ENCODE results near the gene VPS11.

- TF ChIP-seq CTCF (IDR thresholded peaks at IDR 0.05; ENCODE audit: low read depth, low read length) (no peak), EZH2phosphoT487 (IDR thresholded peaks at IDR 0.05; ENCODE audit: low read depth) (no peak)
Measured at GRCh38 chr11:119118946-119119345, 51.3 kb downstream of the VPS11 start.

Data from OCI-LY3 (cell line).